A549 treated with Hydrocortisone at 1 μM for 4 hours (cell line): Measurements from ENCODE around the gene NECTIN1. TPM values are rescaled to one million over a fixed set of nuclear protein-coding genes. Genes with fewer than 3 reads are reported as not detected.

Source experiments
- total RNA-seq: library from RNA; stranded (reverse); fragments of 200-300 nt; extraction: Qiagen RNA extraction; gene quantifications from 5 replicates; pipeline ENCODE4 v1.2.3, GENCODE V29; 2022

NECTIN1 gene
- total RNA-seq, result 8.5 to 10.0 TPM (median 9.5 TPM) in 5 replicates

GRCh38 chr11:119728651-119729580, at the start of gene NECTIN1:
Gene NECTIN1, minus strand, starts transcription at chr11:119729200. Its CDS starts 647 bp downstream, at chr11:119728553.

